ENCODE results near the gene HEXB.
"Not testable (repeated sequence)": the region's sequence is repeated elsewhere in the genome, so short reads cannot be mapped to it uniquely, and the experiment has no call there.

The HEXB gene

GRCh38 chr5:74659172-74659571 is 25.9 kb upstream of the HEXB start:
- no peak for DNase-seq (ENCODE audit: low spot score)

GRCh38 chr5:74660140-74660539 is 24.9 kb upstream of the HEXB start:
- no peak for DNase-seq (ENCODE audit: low spot score)

GRCh38 chr5:74660873-74661272 is 24.2 kb upstream of the HEXB start:
- DNase-seq (ENCODE audit: low spot score), result no peak

- DNase-seq (ENCODE audit: low spot score), result no peak
These were observed 20.5 kb upstream of the HEXB start for GRCh38 chr5:74664551-74664950.

- DNase-seq (ENCODE audit: low spot score), result no peak
These were observed 19.8 kb upstream of the HEXB start for GRCh38 chr5:74665273-74665672.

- no peak for DNase-seq (ENCODE audit: low spot score)
These were observed 19.2 kb upstream of the HEXB start for GRCh38 chr5:74665816-74666215.

GRCh38 chr5:74667396-74667795 is 17.6 kb upstream of the HEXB start:
- no peak for DNase-seq (ENCODE audit: low spot score)

- no peak for DNase-seq (ENCODE audit: low spot score)
These were observed 15.2 kb upstream of the HEXB start for GRCh38 chr5:74669821-74670220.

- no peak for DNase-seq (ENCODE audit: low spot score)
These were observed 14.5 kb upstream of the HEXB start for GRCh38 chr5:74670396-74671038.

- no peak for DNase-seq (ENCODE audit: low spot score)
These were observed 12.7 kb upstream of the HEXB start for GRCh38 chr5:74672215-74672877.

GRCh38 chr5:74673011-74673790 is 11.8 kb upstream of the HEXB start:
- no peak for DNase-seq (ENCODE audit: low spot score)

- not testable (repeated sequence) for DNase-seq (ENCODE audit: low spot score)
These were observed 8.6 kb upstream of the HEXB start for GRCh38 chr5:74676466-74676865.

- not testable (repeated sequence) for DNase-seq (ENCODE audit: low spot score)
These were observed 6.9 kb upstream of the HEXB start for GRCh38 chr5:74678123-74678522.

- DNase-seq (ENCODE audit: low spot score), result not testable (repeated sequence)
These were observed 5.7 kb upstream of the HEXB start for GRCh38 chr5:74679300-74679699.

- DNase-seq (ENCODE audit: low spot score), result no peak
These were observed 5.1 kb upstream of the HEXB start for GRCh38 chr5:74679966-74680365.

GRCh38 chr5:74685979-74686631 is 1.1 kb downstream of the HEXB start:
- DNase-seq (ENCODE audit: low spot score), result no peak

- DNase-seq (ENCODE audit: low spot score), result peak; percentile 26
These were observed 2.1 kb downstream of the HEXB start for GRCh38 chr5:74686962-74687751.

GRCh38 chr5:74693191-74693590 is 8.2 kb downstream of the HEXB start:
- DNase-seq (ENCODE audit: low spot score), result no peak

GRCh38 chr5:74717596-74717995 is 32.6 kb downstream of the HEXB start:
- no peak for DNase-seq (ENCODE audit: low spot score)

GRCh38 chr5:74722271-74722670 is 37.2 kb downstream of the HEXB start:
- no peak for DNase-seq (ENCODE audit: low spot score)

- no peak for DNase-seq (ENCODE audit: low spot score)
These were observed 40.3 kb downstream of the HEXB start for GRCh38 chr5:74725331-74725730.

GRCh38 chr5:74736759-74737158 is 51.7 kb downstream of the HEXB start:
- no peak for DNase-seq (ENCODE audit: low spot score)
